ENCODE measurements around the gene GAK.

DNA sequence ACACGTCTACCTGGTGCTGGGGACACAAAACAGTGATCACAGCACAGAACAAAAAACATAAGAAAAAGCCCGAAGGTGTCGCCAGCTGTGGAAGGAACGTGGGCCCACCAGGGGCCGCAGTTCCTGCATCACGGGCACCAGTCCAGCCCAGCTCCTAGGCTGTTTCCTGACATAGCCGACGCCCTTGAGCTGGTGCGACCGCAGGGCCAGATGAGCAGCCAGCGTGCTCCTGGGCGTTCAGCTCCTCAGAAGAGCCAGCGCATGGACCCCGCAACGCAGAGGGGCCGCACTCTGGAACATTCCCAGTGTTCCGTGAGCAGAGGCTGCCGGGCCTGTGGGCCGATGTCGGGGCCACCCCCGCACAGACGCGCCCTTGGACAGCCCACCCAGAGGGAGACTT is 44.1 kb downstream of the GAK start:
- no peak for TF ChIP-seq EZH2 (IDR thresholded peaks at IDR 0.05; ENCODE audit: borderline replicate concordance, low read depth, low read length, severe bottlenecking)
- TF ChIP-seq, protein P1, sequence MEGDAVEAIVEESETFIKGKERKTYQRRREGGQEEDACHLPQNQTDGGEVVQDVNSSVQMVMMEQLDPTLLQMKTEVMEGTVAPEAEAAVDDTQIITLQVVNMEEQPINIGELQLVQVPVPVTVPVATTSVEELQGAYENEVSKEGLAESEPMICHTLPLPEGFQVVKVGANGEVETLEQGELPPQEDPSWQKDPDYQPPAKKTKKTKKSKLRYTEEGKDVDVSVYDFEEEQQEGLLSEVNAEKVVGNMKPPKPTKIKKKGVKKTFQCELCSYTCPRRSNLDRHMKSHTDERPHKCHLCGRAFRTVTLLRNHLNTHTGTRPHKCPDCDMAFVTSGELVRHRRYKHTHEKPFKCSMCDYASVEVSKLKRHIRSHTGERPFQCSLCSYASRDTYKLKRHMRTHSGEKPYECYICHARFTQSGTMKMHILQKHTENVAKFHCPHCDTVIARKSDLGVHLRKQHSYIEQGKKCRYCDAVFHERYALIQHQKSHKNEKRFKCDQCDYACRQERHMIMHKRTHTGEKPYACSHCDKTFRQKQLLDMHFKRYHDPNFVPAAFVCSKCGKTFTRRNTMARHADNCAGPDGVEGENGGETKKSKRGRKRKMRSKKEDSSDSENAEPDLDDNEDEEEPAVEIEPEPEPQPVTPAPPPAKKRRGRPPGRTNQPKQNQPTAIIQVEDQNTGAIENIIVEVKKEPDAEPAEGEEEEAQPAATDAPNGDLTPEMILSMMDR (IDR thresholded peaks at IDR 0.05; ENCODE audit: borderline replicate concordance, extremely low read depth, low read length, poor library complexity, severe bottlenecking): no peak
